ENCODE measurements around the gene MAPRE3.

GRCh38 chr2:27000995-27001394 lies 30.6 kb downstream of the MAPRE3 start:
- no peak for TF ChIP-seq CTCF (IDR thresholded peaks at IDR 0.05)
- TF ChIP-seq POLR2A (IDR thresholded peaks at IDR 0.05), result no peak

Measured in Peyer's patch (tissue), 4 donors.